Psoas muscle (tissue), 8 donors: ENCODE results near the gene TMEM51. TPM values are rescaled to one million over a fixed set of nuclear protein-coding genes. Genes with fewer than 3 reads are reported as not detected.

ENCODE experiments used
- ATAC-seq, 4 donors: fragments of 200-7000 bp; cut with Tn5 transposase; one replicate each; pipeline ENCODE4 v1.9.1; 2020; ENCODE audit warnings: moderate library complexity in 3 of 4, mild to moderate bottlenecking in 2 of 4
- DNase-seq, 2 donors: peaks; one replicate each; pipeline ENCODE4 v3.0.0-alpha.2; 2020
- H3K27ac ChIP-seq: fragments of 200-600 bp; one replicate; pipeline ENCODE4 v1.8.0; 2022
- H3K27me3 ChIP-seq, 3 donors: fragments of 200-600 bp in 1 of 3; one replicate each; pipeline versions ENCODE4 v1.6.1 to v1.8.0; 2013 to 2022; ENCODE audit warnings: low read length in 2 of 3, mild to moderate bottlenecking in 2 of 3, moderate library complexity in 1 of 3; ENCODE audit not compliant: insufficient read depth in 3 of 3
- H3K36me3 ChIP-seq, 2 donors: fragments of 200-600 bp in 1 of 2; one replicate each; pipeline versions ENCODE4 v1.6.1 to v1.8.0; 2013 to 2022; ENCODE audit warnings: low read depth in 1 of 2, mild to moderate bottlenecking in 1 of 2, moderate library complexity in 1 of 2; ENCODE audit not compliant: insufficient read depth in 1 of 2
- H3K4me1 ChIP-seq: fragments of 200-600 bp; one replicate; pipeline ENCODE4 v1.8.0; 2022
- H3K4me3 ChIP-seq: fragments of 200-600 bp; one replicate; pipeline ENCODE4 v1.8.0; 2022; ENCODE audit warnings: mild to moderate bottlenecking
- H3K9me3 ChIP-seq: fragments of 200-600 bp; one replicate; pipeline ENCODE4 v1.8.0; 2022
- CTCF ChIP-seq: fragments of 200-600 bp; IDR thresholded peaks from one replicate; pipeline ENCODE4 v1.8.0; 2022; ENCODE audit warnings: antibody characterized with exemption
- WGBS, 3 donors: extraction: QIAGEN DNeasy Blood & Tissue Kit; methylation state at CpG; one replicate each; pipeline versions ENCODE4 v1.1.6 to v1.1.7; 2013; 5-methylcytosine and 5-hydroxymethylcytosine counted together
- intact Hi-C, 2 donors: fragments of 100-400 bp; cut with DNase I; formaldehyde crosslinking; loops; one replicate each; pipeline versions ENCODE4 v1.11.0 to v1.14.2; 2022
- polyA plus RNA-seq, 3 donors: library from polyadenylated mRNA; stranded (reverse); fragments of 200-250 nt; gene quantifications; one replicate each; pipeline ENCODE4 v1.2.3, GENCODE V29; 2013
- total RNA-seq, 4 donors: library from RNA; stranded (reverse); fragmentation: NEBNext Ultra II Directional in 2 of 4; extraction: Animal tissue kit (Norgen Biotek cat#: 25700) in 2 of 4; gene quantifications; one replicate each; pipeline versions ENCODE4 v1.2.1 to v1.2.4, GENCODE V29; 2021 to 2023
- donor health status: healthy with polysubstance abuse.
- donor health status: DM: no; HTN: no; CAD: no; lungs with moderate emphysema.
- donor health status: Bipolar disorder and iron deficiency.
- donor health status: healthy.
- donor health status: DM: yes; HTN: yes; CAD: no.
- donor health status: DM: no; HTN: no; CAD: no.
- donor health status: DM: no; HTN: no; CAD: no.
- donor health status: DM: yes; HTN: yes; CAD: no.

Gene TMEM51
- total and polyA plus RNA-seq, 7 donors = 0.67 to 1.7 (median 0.97) TPM

- TF ChIP-seq CTCF = no peak
- DNase-seq = no peak
- H3K27ac ChIP-seq = peak overlapping the region; percentile 23
- intact Hi-C loops = no loop called here
- no peak overlapping the region for H3K4me3 ChIP-seq
- WGBS, 3 donors = 38 to 42% (median 38%) methylated on average over 4 of the region's 4 CpGs
- H3K36me3 ChIP-seq = no peaks in the 10 kb centered on the region
- no peaks in the 10 kb centered on the region for H3K4me1 ChIP-seq
- no peak for ATAC-seq
- no peaks in the 10 kb centered on the region for H3K9me3 ChIP-seq
- peaks cover 0 to 3% (median 0%) of the 10 kb centered on the region in 3 donors for H3K27me3 ChIP-seq
These were observed 34.6 kb downstream of the TMEM51 start for GRCh38 chr1:15188130-15188524.

DNA sequence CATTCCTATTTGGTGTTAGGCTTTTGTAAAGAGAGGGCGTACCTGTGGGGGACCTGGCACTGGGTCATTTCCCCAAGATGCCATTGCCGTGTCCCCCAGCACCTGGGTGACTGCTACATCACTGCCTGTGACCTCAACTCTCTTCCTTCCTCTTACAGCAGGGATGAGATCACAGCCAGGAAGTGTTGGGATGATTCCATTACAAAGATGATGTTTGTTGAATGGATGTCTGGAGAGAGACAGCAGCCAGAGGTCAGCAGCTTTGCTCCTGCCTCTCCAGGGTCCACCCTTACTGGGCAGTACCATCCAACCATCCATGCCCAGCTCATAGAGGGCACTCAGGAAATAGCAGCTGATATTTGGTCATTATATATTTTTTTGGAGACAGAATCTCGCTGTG lies 35.1 kb downstream of the TMEM51 start:
- no peak for DNase-seq
- ATAC-seq = no peak
- Histone ChIP-seq H3K9me3 (no peaks in the 10 kb centered on the region), H3K4me3 (no peak overlapping the region), H3K27me3 (peaks cover 0 to 3% (median 0%) of the 10 kb centered on the region in 3 donors), H3K4me1 (no peaks in the 10 kb centered on the region), H3K36me3 (no peaks in the 10 kb centered on the region), H3K27ac (peak overlapping the region; percentile 23)
- intact Hi-C loops = no loop called here
- no peak for TF ChIP-seq CTCF
- WGBS, 3 donors = 68 to 76% (median 71%) methylated on average over 3 of the region's 3 CpGs

DNA sequence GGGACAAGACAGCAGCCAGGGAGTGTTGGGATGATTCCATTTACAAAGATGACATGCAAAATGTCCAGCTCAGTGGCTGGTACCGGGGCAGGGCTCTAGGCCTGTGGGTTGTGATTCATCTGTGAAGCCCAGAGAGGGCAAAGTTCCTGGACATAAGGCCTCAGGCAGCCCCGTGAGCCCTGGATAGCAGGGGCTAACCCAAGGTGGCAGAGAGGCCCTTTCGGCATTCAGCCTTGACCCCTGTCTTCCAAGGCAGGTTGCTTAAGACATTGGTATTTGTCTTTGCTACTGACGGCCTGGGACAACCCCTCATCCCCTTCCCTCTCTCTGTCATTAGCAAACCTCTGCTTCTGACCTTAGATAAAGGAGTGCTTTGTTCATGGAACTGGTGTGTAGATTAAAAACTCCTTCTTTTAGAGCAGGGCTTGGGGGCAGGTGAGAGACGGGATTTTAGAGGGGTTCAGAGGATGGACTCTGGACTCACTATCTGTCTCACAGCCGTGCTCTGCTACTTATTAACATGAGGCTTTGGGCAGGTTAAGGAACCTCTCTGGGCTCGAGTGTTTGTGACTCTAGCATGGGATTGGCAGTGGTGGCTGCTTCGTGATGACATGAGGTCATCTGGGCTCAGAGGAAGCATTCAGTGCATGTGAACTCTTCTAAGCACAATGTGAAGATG lies 36.3 kb downstream of the TMEM51 start:
- intact Hi-C loops = no loop called here
- ATAC-seq (no peak), DNase-seq (no peak)
- 85 to 88% (median 87%) methylated on average over 8 of the region's 8 CpGs for WGBS, 3 donors
- no peak for TF ChIP-seq CTCF
- Histone ChIP-seq H3K27ac (no peak overlapping the region), H3K36me3 (no peaks in the 10 kb centered on the region), H3K27me3 (peaks cover 0 to 3% (median 0%) of the 10 kb centered on the region in 3 donors), H3K9me3 (no peaks in the 10 kb centered on the region), H3K4me1 (no peaks in the 10 kb centered on the region), H3K4me3 (no peak overlapping the region)

DNA sequence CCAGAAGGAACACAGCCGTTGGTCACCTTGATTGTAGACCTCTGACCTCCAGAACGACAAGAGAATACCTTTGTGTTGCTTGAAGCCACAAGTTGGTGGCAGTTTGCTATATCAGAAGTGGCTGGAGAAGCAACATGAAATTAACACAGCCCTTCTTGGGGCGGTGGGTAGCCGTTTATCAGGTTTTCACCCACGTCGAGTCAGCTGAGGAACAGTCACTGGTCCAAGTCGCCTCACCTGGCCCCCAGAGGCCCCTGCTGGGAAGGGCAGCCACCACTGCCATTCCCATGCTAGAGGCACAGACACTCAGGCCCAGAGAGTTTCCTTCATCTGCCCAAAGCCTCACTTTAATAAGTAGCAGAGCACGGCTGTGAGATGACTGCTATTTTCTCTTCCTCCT lies 37.7 kb downstream of the TMEM51 start:
- Histone ChIP-seq H3K27ac (no peak overlapping the region), H3K4me1 (no peaks in the 10 kb centered on the region), H3K9me3 (no peaks in the 10 kb centered on the region), H3K4me3 (no peak overlapping the region), H3K27me3 (peaks cover 0 to 3% (median 0%) of the 10 kb centered on the region in 3 donors), H3K36me3 (no peaks in the 10 kb centered on the region)
- DNase-seq (peak in 1 of 2 donors; percentile 15), ATAC-seq (no peak)
- WGBS, 3 donors = 83 to 85% (median 85%) methylated on average over 8 of the region's 8 CpGs
- TF ChIP-seq CTCF = no peak
- intact Hi-C loops = no loop called here

DNA sequence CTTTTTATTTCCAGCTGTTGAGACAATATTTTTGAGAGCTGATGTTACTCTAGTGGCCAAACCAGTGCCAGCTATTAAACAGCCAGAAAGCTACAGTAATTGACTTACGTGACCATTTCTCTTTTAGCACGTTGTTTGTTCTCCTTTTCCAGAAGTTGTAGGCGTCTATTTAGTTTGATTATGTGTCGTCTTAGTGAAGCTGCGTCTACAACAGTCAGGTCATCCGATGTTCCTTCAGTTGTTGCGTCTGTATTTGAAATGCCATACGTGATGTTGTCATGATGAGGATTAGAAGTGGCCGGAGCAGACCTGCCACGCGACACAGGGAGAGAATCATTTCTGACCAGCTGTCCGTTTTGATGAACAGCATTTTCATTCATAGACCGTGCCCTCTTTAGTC lies 38.2 kb downstream of the TMEM51 start:
- Histone ChIP-seq H3K4me3 (no peak overlapping the region), H3K4me1 (no peaks in the 10 kb centered on the region), H3K9me3 (no peaks in the 10 kb centered on the region), H3K36me3 (no peaks in the 10 kb centered on the region), H3K27ac (no peak overlapping the region), H3K27me3 (peaks cover 0 to 3% (median 0%) of the 10 kb centered on the region in 3 donors)
- no peak for TF ChIP-seq CTCF
- WGBS, 3 donors = 30 to 52% (median 34%) methylated on average over 13 of the region's 13 CpGs
- ATAC-seq (no peak), DNase-seq (no peak)
- intact Hi-C loops = no loop called here
